ENCODE results near the gene AMOTL1.

- TF ChIP-seq YY1 (IDR thresholded peaks at IDR 0.05; ENCODE audit: insufficient read depth, insufficient read length): no peak
- TF ChIP-seq ZNF274 (IDR thresholded peaks at IDR 0.05; ENCODE audit: low read depth, low read length): no peak
- TF ChIP-seq SUZ12 (IDR thresholded peaks at IDR 0.05; ENCODE audit: extremely low read depth, insufficient read depth, insufficient read length): no peak
Measured at GRCh38 chr11:94739331-94739730, 28.8 kb upstream of the AMOTL1 start.
